Measurements from ENCODE around the gene TDP1.

Gene TDP1

GRCh38 chr14:89955745-89956660 is at the start of gene TDP1:
TSS of gene TDP1 (plus strand) at chr14:89955927. CDS start at chr14:89963115, 7,188 bp downstream.
- peak; percentile 96 for DNase-seq (ENCODE audit: low spot score)

GRCh38 chr14:89906000-89906399 is 49.7 kb upstream of the TDP1 start:
- DNase-seq (ENCODE audit: low spot score), result no peak

GRCh38 chr14:89907655-89908054 is 48.1 kb upstream of the TDP1 start:
- DNase-seq (ENCODE audit: low spot score), result no peak

- DNase-seq (ENCODE audit: low spot score), result no peak
These were observed 46.8 kb upstream of the TDP1 start for GRCh38 chr14:89908712-89909450.

GRCh38 chr14:89909586-89909985 is 46.1 kb upstream of the TDP1 start:
- DNase-seq (ENCODE audit: low spot score), result no peak

- DNase-seq (ENCODE audit: low spot score), result no peak
These were observed 45.1 kb upstream of the TDP1 start for GRCh38 chr14:89910691-89911009.

GRCh38 chr14:89911010-89911919 is 44.5 kb upstream of the TDP1 start:
- DNase-seq (ENCODE audit: low spot score), result peak; percentile 67

- DNase-seq (ENCODE audit: low spot score), result no peak
These were observed 43.5 kb upstream of the TDP1 start for GRCh38 chr14:89912221-89912620.

GRCh38 chr14:89912667-89913211 is 43.0 kb upstream of the TDP1 start:
- DNase-seq (ENCODE audit: low spot score), result no peak

- DNase-seq (ENCODE audit: low spot score), result no peak
These were observed 40.4 kb upstream of the TDP1 start for GRCh38 chr14:89915114-89915878.

GRCh38 chr14:89918721-89919120 is 37.0 kb upstream of the TDP1 start:
- no peak for DNase-seq (ENCODE audit: low spot score)

- DNase-seq (ENCODE audit: low spot score), result no peak
These were observed 35.7 kb upstream of the TDP1 start for GRCh38 chr14:89920056-89920455.

GRCh38 chr14:89921346-89921745 is 34.4 kb upstream of the TDP1 start:
- DNase-seq (ENCODE audit: low spot score), result no peak

- DNase-seq (ENCODE audit: low spot score), result no peak
These were observed 33.5 kb upstream of the TDP1 start for GRCh38 chr14:89922031-89922907.

GRCh38 chr14:89924268-89924667 is 31.5 kb upstream of the TDP1 start:
- DNase-seq (ENCODE audit: low spot score), result no peak

- no peak for DNase-seq (ENCODE audit: low spot score)
These were observed 29.0 kb upstream of the TDP1 start for GRCh38 chr14:89926694-89927093.

- no peak for DNase-seq (ENCODE audit: low spot score)
These were observed 28.4 kb upstream of the TDP1 start for GRCh38 chr14:89927186-89927865.

- no peak for DNase-seq (ENCODE audit: low spot score)
These were observed 22.7 kb upstream of the TDP1 start for GRCh38 chr14:89933002-89933401.

GRCh38 chr14:89936654-89937185 is 19.0 kb upstream of the TDP1 start:
- no peak for DNase-seq (ENCODE audit: low spot score)

Data from left forelimb (tissue), 1 donor.